SKM-1 (cell line): ENCODE data around the gene PDC.
A peak's percentile ranks its signal among the peaks of the same experiment; 100 is the strongest.
"Not testable (repeated sequence)": the region's sequence is repeated elsewhere in the genome, so short reads cannot be mapped to it uniquely, and the experiment has no call there.

Source experiments
- DNase-seq: peaks from one replicate; lab custom pipeline; 2025; ENCODE audit not compliant: unreplicated experiment; lab: John Stamatoyannopoulos, UW

The PDC gene

GRCh38 chr1:186465946-186466345 is 5.0 kb upstream of the PDC start:
- DNase-seq, result no peak

- DNase-seq, result not testable (repeated sequence)
Measured at GRCh38 chr1:186465491-186465890, 4.6 kb upstream of the PDC start.

- DNase-seq, result no peak
Measured at GRCh38 chr1:186463926-186464325, 3.0 kb upstream of the PDC start.

GRCh38 chr1:186463511-186463910 is 2.6 kb upstream of the PDC start:
- no peak for DNase-seq

GRCh38 chr1:186459161-186459560 is 1.8 kb downstream of the PDC start:
- DNase-seq, result not testable (repeated sequence)

GRCh38 chr1:186456729-186457255 is 4.1 kb downstream of the PDC start:
- DNase-seq, result no peak

- DNase-seq, result no peak
Measured at GRCh38 chr1:186454981-186455380, 5.9 kb downstream of the PDC start.

- DNase-seq, result no peak
Measured at GRCh38 chr1:186446152-186446551, 14.8 kb downstream of the PDC start.

GRCh38 chr1:186443638-186444037 is 17.3 kb downstream of the PDC start:
- DNase-seq, result no peak

GRCh38 chr1:186442651-186443375 is 18.1 kb downstream of the PDC start:
- DNase-seq, result peak; percentile 62

GRCh38 chr1:186440584-186440983 is 20.3 kb downstream of the PDC start:
- no peak for DNase-seq

GRCh38 chr1:186438567-186438966 is 22.3 kb downstream of the PDC start:
- no peak for DNase-seq

- peak; percentile 49 for DNase-seq
Measured at GRCh38 chr1:186435336-186435735, 25.6 kb downstream of the PDC start.

GRCh38 chr1:186429017-186429416 is 31.9 kb downstream of the PDC start:
- DNase-seq, result no peak

GRCh38 chr1:186426118-186426517 is 34.8 kb downstream of the PDC start:
- no peak for DNase-seq

GRCh38 chr1:186424539-186424938 is 36.4 kb downstream of the PDC start:
- DNase-seq, result no peak

GRCh38 chr1:186421446-186421845 is 39.5 kb downstream of the PDC start:
- DNase-seq, result no peak

GRCh38 chr1:186420923-186421322 is 40.0 kb downstream of the PDC start:
- DNase-seq, result no peak

- DNase-seq, result no peak
Measured at GRCh38 chr1:186420311-186420710, 40.6 kb downstream of the PDC start.

GRCh38 chr1:186418503-186418902 is 42.4 kb downstream of the PDC start:
- DNase-seq, result no peak

- DNase-seq, result no peak
Measured at GRCh38 chr1:186413319-186413718, 47.6 kb downstream of the PDC start.

GRCh38 chr1:186409091-186409490 is 51.8 kb downstream of the PDC start:
- no peak for DNase-seq

- peak; percentile 64 for DNase-seq
Measured at GRCh38 chr1:186404454-186405051, 56.4 kb downstream of the PDC start.
